Adrenal gland (tissue), 5 donors: ENCODE data around the gene TRAPPC13.

Experiments
- POLR2A ChIP-seq, 2 donors: fragments of 450-650 bp; IDR thresholded peaks; one replicate each; pipeline ENCODE4 v1.6.1; 2017; ENCODE audit warnings: antibody characterized with exemption in 2 of 2, mild to moderate bottlenecking in 2 of 2, moderate library complexity in 1 of 2
- TF ChIP-seq, protein P1 (sequence below), 6 experiments: fragments of 450-650 bp in 4 of 6; fragments of 200-600 bp in 2 of 6; sonication (generic) in 1 of 6; IDR thresholded peaks; 1 replicate in 5 of 6; 2 replicates in 1 of 6; pipeline versions ENCODE4 v1.5.1 to v1.8.0; 2016 to 2021; ENCODE audit warnings: antibody characterized with exemption in 6 of 6, mild to moderate bottlenecking in 2 of 6, moderate library complexity in 1 of 6
- donor health status: DM: no; HTN: no; CAD: no.

DNA sequence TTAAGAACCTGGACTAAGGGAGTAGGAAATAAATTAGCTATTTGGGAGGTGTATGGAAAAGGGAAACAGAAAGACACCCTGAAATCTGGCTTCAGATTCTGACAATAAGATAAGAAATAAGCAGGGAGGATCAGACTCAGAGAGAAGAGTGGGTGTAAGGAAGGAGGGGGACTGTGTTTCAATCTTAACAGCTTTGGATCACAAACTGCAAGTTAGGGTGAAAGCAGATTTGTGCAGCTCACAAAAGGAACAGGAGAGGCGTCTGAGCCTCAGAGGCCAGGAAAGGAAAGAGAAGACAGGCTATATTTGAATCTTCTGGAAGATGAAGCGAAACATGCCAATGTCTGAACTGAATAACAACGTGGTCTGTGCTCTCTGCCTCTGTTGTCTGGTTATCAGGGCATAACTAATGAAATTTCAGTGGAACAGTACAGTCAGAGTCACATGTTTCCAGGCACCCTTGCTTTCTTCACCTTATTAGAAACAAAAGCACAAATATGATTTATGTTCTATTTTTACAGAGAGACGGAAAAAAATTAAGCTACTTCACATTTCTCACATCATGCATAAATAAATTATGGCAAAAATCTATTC is 70.4 kb downstream of the TRAPPC13 start:
- TF ChIP-seq, protein P1, sequence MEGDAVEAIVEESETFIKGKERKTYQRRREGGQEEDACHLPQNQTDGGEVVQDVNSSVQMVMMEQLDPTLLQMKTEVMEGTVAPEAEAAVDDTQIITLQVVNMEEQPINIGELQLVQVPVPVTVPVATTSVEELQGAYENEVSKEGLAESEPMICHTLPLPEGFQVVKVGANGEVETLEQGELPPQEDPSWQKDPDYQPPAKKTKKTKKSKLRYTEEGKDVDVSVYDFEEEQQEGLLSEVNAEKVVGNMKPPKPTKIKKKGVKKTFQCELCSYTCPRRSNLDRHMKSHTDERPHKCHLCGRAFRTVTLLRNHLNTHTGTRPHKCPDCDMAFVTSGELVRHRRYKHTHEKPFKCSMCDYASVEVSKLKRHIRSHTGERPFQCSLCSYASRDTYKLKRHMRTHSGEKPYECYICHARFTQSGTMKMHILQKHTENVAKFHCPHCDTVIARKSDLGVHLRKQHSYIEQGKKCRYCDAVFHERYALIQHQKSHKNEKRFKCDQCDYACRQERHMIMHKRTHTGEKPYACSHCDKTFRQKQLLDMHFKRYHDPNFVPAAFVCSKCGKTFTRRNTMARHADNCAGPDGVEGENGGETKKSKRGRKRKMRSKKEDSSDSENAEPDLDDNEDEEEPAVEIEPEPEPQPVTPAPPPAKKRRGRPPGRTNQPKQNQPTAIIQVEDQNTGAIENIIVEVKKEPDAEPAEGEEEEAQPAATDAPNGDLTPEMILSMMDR (IDR thresholded peaks at IDR 0.05), result no peak
- TF ChIP-seq POLR2A (IDR thresholded peaks at IDR 0.05), result no peak
